Stomach (tissue), 4 donors: ENCODE results near the gene LDLRAD2.

Experiments
- POLR2A ChIP-seq, 4 donors: fragments of 450-650 bp; IDR thresholded peaks; one replicate each; pipeline ENCODE4 v1.6.1; 2016; ENCODE audit warnings: antibody characterized with exemption in 4 of 4, control low read depth in 2 of 4, mild to moderate bottlenecking in 1 of 4, moderate library complexity in 1 of 4
- POLR2AphosphoS5 ChIP-seq, 3 donors: sonication (generic); formaldehyde crosslinking; IDR thresholded peaks; one replicate each; pipeline ENCODE4 v1.6.1; 2016; ENCODE audit warnings: antibody characterized with exemption in 3 of 3
- TF ChIP-seq, protein P1 (sequence below), 7 experiments: fragments of 450-650 bp in 4 of 7; fragments of 200-600 bp in 3 of 7; sonication (generic) in 3 of 7; IDR thresholded peaks; one replicate each; pipeline ENCODE4 v1.5.1; 2016 to 2019; ENCODE audit warnings: antibody characterized with exemption in 7 of 7, control low read depth in 2 of 7, mild to moderate bottlenecking in 1 of 7

GRCh38 chr1:21774835-21775549 lies 37.1 kb upstream of the LDLRAD2 start:
- TF ChIP-seq, protein P1, sequence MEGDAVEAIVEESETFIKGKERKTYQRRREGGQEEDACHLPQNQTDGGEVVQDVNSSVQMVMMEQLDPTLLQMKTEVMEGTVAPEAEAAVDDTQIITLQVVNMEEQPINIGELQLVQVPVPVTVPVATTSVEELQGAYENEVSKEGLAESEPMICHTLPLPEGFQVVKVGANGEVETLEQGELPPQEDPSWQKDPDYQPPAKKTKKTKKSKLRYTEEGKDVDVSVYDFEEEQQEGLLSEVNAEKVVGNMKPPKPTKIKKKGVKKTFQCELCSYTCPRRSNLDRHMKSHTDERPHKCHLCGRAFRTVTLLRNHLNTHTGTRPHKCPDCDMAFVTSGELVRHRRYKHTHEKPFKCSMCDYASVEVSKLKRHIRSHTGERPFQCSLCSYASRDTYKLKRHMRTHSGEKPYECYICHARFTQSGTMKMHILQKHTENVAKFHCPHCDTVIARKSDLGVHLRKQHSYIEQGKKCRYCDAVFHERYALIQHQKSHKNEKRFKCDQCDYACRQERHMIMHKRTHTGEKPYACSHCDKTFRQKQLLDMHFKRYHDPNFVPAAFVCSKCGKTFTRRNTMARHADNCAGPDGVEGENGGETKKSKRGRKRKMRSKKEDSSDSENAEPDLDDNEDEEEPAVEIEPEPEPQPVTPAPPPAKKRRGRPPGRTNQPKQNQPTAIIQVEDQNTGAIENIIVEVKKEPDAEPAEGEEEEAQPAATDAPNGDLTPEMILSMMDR (IDR thresholded peaks at IDR 0.05): no peak
- TF ChIP-seq POLR2A (IDR thresholded peaks at IDR 0.05) (no peak), POLR2AphosphoS5 (IDR thresholded peaks at IDR 0.05) (no peak)
